A673 (cell line): Measurements from ENCODE around the gene AOPEP. TPM values are rescaled to one million over a fixed set of nuclear protein-coding genes. Genes with fewer than 3 reads are reported as not detected.

Source experiments
- BruUV-seq: library from RNA; stranded (reverse); fragments of 400-500 nt; replicated peaks from 2 replicates; lab custom pipeline; 2021; lab: Mats Ljungman, UMichigan
- CTCF ChIA-PET: fragments of 300-600 bp; sonication (Branson Sonifier 250); formaldehyde crosslinking; loops from one replicate; lab custom pipeline; 2022; ENCODE audit warnings: antibody characterized with exemption; lab: Charles Lee
- POLR2A ChIA-PET: fragments of 300-600 bp; sonication (Branson Sonifier 250); formaldehyde crosslinking; loops from one replicate; lab custom pipeline; 2022; ENCODE audit warnings: antibody characterized with exemption; ENCODE audit not compliant: low non-redundant PET; lab: Charles Lee
- DNase-seq: peaks from one replicate; pipeline ENCODE4 v3.0.0-alpha.2; 2015; ENCODE audit warnings: low spot score
- H3K27ac ChIP-seq: fragments of 200-600 bp; sonication (generic); 2 replicates; pipeline ENCODE4 v1.5.1; 2016; ENCODE audit warnings: mixed run types, low read depth, mild to moderate bottlenecking, mixed read lengths, antibody characterized with exemption, low read length; ENCODE audit not compliant: poor library complexity, severe bottlenecking
- H3K27me3 ChIP-seq: fragments of 200-600 bp; sonication (generic); replicated peaks from 2 replicates; pipeline ENCODE4 v1.6.1; 2017; ENCODE audit warnings: mixed run types, low read depth, mild to moderate bottlenecking, mixed read lengths, antibody characterized with exemption, low read length; ENCODE audit not compliant: insufficient read depth, poor library complexity
- H3K36me3 ChIP-seq: fragments of 200-600 bp; sonication (generic); 2 replicates; pipeline ENCODE4 v1.6.1; 2016; ENCODE audit warnings: mixed run types, mild to moderate bottlenecking, mixed read lengths, antibody characterized with exemption, low read length; ENCODE audit not compliant: insufficient read depth, poor library complexity, severe bottlenecking
- H3K4me1 ChIP-seq: fragments of 200-600 bp; sonication (generic); 2 replicates; pipeline ENCODE4 v1.6.1; 2017; ENCODE audit warnings: mixed run types, mild to moderate bottlenecking, mixed read lengths, antibody characterized with exemption, low read length; ENCODE audit not compliant: insufficient read depth, poor library complexity, severe bottlenecking
- H3K4me3 ChIP-seq: fragments of 200-600 bp; sonication (generic); 2 replicates; pipeline ENCODE4 v1.5.1; 2016; ENCODE audit warnings: low read depth, mixed run types, mild to moderate bottlenecking, mixed read lengths, low read length; ENCODE audit not compliant: poor library complexity, severe bottlenecking
- H3K9me3 ChIP-seq: fragments of 200-600 bp; sonication (generic); 2 replicates; pipeline ENCODE4 v1.6.1; 2016; ENCODE audit warnings: mixed run types, low read depth, mild to moderate bottlenecking, mixed read lengths, antibody characterized with exemption, low read length; ENCODE audit not compliant: poor library complexity, severe bottlenecking
- CTCF ChIP-seq: fragments of 300-800, 200-600 bp; sonication (generic); conservative IDR thresholded peaks from 2 replicates; pipeline ENCODE4 v1.5.1; 2017; ENCODE audit warnings: low read depth, mild to moderate bottlenecking, antibody characterized with exemption, low read length, moderate library complexity, mixed read lengths
- EZH2 ChIP-seq: fragments of 200-600 bp; sonication (generic); IDR thresholded peaks from 2 replicates; pipeline ENCODE4 v1.6.1; 2017; ENCODE audit warnings: borderline replicate concordance, low read depth, mild to moderate bottlenecking, mixed read lengths, antibody characterized with exemption, low read length; ENCODE audit not compliant: poor library complexity, severe bottlenecking
- intact Hi-C: fragments of 100-400 bp; cut with micrococcal nuclease; formaldehyde crosslinking; loops from one replicate; pipeline ENCODE4 v1.10.0; 2022; ENCODE audit not compliant: unreplicated experiment
- total RNA-seq: library from RNA; stranded (reverse); gene quantifications from 2 replicates; pipeline ENCODE4 v1.2.3, GENCODE V29; 2021

The AOPEP gene
- total RNA-seq, 1 experiment from 2014 or later, result 17.5 TPM

GRCh38 chr9:94685359-94685758, 41.1 kb upstream of the AOPEP start:
- Histone ChIP-seq H3K36me3 (no peaks in the 10 kb centered on the region), H3K27me3 (no peaks in the 10 kb centered on the region), H3K4me3 (no peak overlapping the region), H3K9me3 (no peaks in the 10 kb centered on the region), H3K4me1 (no peaks in the 10 kb centered on the region), H3K27ac (no peak overlapping the region)
- POLR2A ChIA-PET, result no interaction called here
- TF ChIP-seq EZH2 (no peak), CTCF (no peak)
- intact Hi-C loops, result loop anchor here (10.0 kb wide), 1 partner anchor 579 kb away; no protein-coding TSS in a partner anchor
- CTCF ChIA-PET, result no interaction called here
- no TSS peak for BruUV-seq
- DNase-seq, result no peak

DNA sequence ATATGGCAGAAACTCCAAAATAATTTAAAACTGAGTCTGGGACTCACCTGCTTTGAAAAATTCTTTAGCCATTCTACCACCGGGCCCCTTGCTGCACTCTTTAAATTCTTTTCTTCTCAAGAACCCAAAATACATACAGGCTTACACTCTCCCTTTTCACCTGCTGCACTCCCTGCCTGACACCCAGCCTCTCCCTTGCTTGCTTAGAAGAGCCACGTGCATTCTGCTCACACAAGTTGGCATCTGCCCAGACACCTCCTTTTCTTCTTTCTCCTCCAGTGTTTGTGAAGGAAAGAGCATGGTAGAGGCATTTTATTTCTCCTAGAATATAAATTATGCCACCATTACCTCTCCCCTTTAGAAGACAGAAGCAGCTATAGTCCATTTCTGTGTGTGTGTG, 39.0 kb upstream of the AOPEP start:
- DNase-seq, result no peak
- CTCF ChIA-PET, result interaction anchor here (1.1 kb wide), 1 partner anchor 440 kb away, joined by 4 read pairs; no protein-coding TSS in a partner anchor
- Histone ChIP-seq H3K4me3 (no peak overlapping the region), H3K27me3 (no peaks in the 10 kb centered on the region), H3K9me3 (no peaks in the 10 kb centered on the region), H3K36me3 (no peaks in the 10 kb centered on the region), H3K27ac (no peak overlapping the region), H3K4me1 (no peaks in the 10 kb centered on the region)
- BruUV-seq, result no TSS peak
- no peak for TF ChIP-seq EZH2
- no peak for TF ChIP-seq CTCF
- intact Hi-C loops, result loop anchor here (10.0 kb wide), 1 partner anchor 577 kb away; no protein-coding TSS in a partner anchor
- POLR2A ChIA-PET, result no interaction called here

GRCh38 chr9:94690344-94690743, 36.2 kb upstream of the AOPEP start:
- ChIA-PET CTCF (no interaction called here), POLR2A (no interaction called here)
- no TSS peak for BruUV-seq

More at GRCh38 chr9:94690344-94690743, 36.2 kb upstream of the AOPEP start:
- no peaks in the 10 kb centered on the region for H3K27me3 ChIP-seq
- no peaks in the 10 kb centered on the region for H3K36me3 ChIP-seq
- no peak overlapping the region for H3K4me3 ChIP-seq
- H3K27ac ChIP-seq, result no peak overlapping the region
- DNase-seq, result no peak
- H3K4me1 ChIP-seq, result peaks cover 11% of the 10 kb centered on the region
- no peaks in the 10 kb centered on the region for H3K9me3 ChIP-seq
- TF ChIP-seq CTCF (no peak), EZH2 (no peak)
- intact Hi-C loops, result no loop called here
